ENCODE results near the gene PEX26. TPM values are rescaled to one million over a fixed set of nuclear protein-coding genes. Genes with fewer than 3 reads are reported as not detected.
"Not testable (repeated sequence)": the region's sequence is repeated elsewhere in the genome, so short reads cannot be mapped to it uniquely, and the experiment has no call there.

PEX26 gene
- total RNA-seq, 1 donor: 21.6 TPM

GRCh38 chr22:18119409-18120110 is 41.8 kb downstream of the PEX26 start:
- DNase-seq (ENCODE audit: low read depth): no peak
- no peak overlapping the region for H3K4me3 ChIP-seq (ENCODE audit: low read depth, low read length)

GRCh38 chr22:18120857-18121256 is 43.1 kb downstream of the PEX26 start:
- no peak for TF ChIP-seq CTCF (IDR thresholded peaks at IDR 0.05; ENCODE audit: insufficient read depth, low read depth, low read length)
- no peak overlapping the region for H3K4me3 ChIP-seq (ENCODE audit: low read depth, low read length)
- no peak for DNase-seq (ENCODE audit: low read depth)

More at GRCh38 chr22:18119409-18120110, 41.8 kb downstream of the PEX26 start:
- TF ChIP-seq CTCF (IDR thresholded peaks at IDR 0.05; ENCODE audit: insufficient read depth, low read depth, low read length): no peak

- no peak for DNase-seq (ENCODE audit: low read depth)
These were observed 43.7 kb downstream of the PEX26 start for GRCh38 chr22:18121506-18121905.

GRCh38 chr22:18121954-18122554 is 44.3 kb downstream of the PEX26 start:
- TF ChIP-seq CTCF (IDR thresholded peaks at IDR 0.05; ENCODE audit: insufficient read depth, low read depth, low read length): peak; percentile 11
- no peak overlapping the region for H3K4me3 ChIP-seq (ENCODE audit: low read depth, low read length)
- no peak for DNase-seq (ENCODE audit: low read depth)

More at GRCh38 chr22:18121506-18121905, 43.7 kb downstream of the PEX26 start:
- no peak overlapping the region for H3K4me3 ChIP-seq (ENCODE audit: low read depth, low read length)
- no peak for TF ChIP-seq CTCF (IDR thresholded peaks at IDR 0.05; ENCODE audit: insufficient read depth, low read depth, low read length)

GRCh38 chr22:18123476-18124025 is 45.8 kb downstream of the PEX26 start:
- not testable (repeated sequence) for H3K4me3 ChIP-seq (ENCODE audit: low read depth, low read length); DNase-seq (ENCODE audit: low read depth)

GRCh38 chr22:18126606-18127005 is 48.8 kb downstream of the PEX26 start:
- H3K4me3 ChIP-seq (ENCODE audit: low read depth, low read length): no peak overlapping the region
- DNase-seq (ENCODE audit: low read depth): no peak
- no peak for TF ChIP-seq CTCF (IDR thresholded peaks at IDR 0.05; ENCODE audit: insufficient read depth, low read depth, low read length)

GRCh38 chr22:18130018-18130417 is 52.2 kb downstream of the PEX26 start:
- no peak for DNase-seq (ENCODE audit: low read depth)
- no peak overlapping the region for H3K4me3 ChIP-seq (ENCODE audit: low read depth, low read length)
- no peak for TF ChIP-seq CTCF (IDR thresholded peaks at IDR 0.05; ENCODE audit: insufficient read depth, low read depth, low read length)
